Measurements from ENCODE around the gene C19orf12.

Gene C19orf12

GRCh38 chr19:29714953-29715700, at the start of gene C19orf12:
TSS of gene C19orf12 (minus strand) at chr19:29715261. CDS start at chr19:29708413, 6,848 bp downstream.
- peak within 1 kb of the TSS; percentile 94 for H3K4me3 Mint-ChIP-seq

GRCh38 chr19:29764361-29764760, 49.3 kb upstream of the C19orf12 start:
- H3K27me3 Mint-ChIP-seq, result no peaks in the 10 kb centered on the region
- H3K36me3 Mint-ChIP-seq, result no peaks in the 10 kb centered on the region
- H3K4me3 Mint-ChIP-seq, result no peak overlapping the region
- H3K27ac Mint-ChIP-seq, result no peak overlapping the region
- peaks cover 1% of the 10 kb centered on the region for H3K4me1 Mint-ChIP-seq (ENCODE audit: low read depth)
- no peaks in the 10 kb centered on the region for H3K9me3 Mint-ChIP-seq (ENCODE audit: low read depth)

More at GRCh38 chr19:29714953-29715700, at the start of gene C19orf12:
- H3K9me3 Mint-ChIP-seq (ENCODE audit: low read depth), result no peaks in the 10 kb centered on the region
- H3K36me3 Mint-ChIP-seq, result peaks cover 2% of the 10 kb centered on the region
- no peaks in the 10 kb centered on the region for H3K27me3 Mint-ChIP-seq
- H3K4me1 Mint-ChIP-seq (ENCODE audit: low read depth), result peaks cover 59% of the 10 kb centered on the region
- H3K27ac Mint-ChIP-seq, result peak within 1 kb of the TSS; percentile 97

GRCh38 chr19:29763196-29763595, 48.1 kb upstream of the C19orf12 start:
- Mint-ChIP-seq H3K4me1 (ENCODE audit: low read depth) (peaks cover 1% of the 10 kb centered on the region), H3K36me3 (no peaks in the 10 kb centered on the region), H3K27ac (no peak overlapping the region), H3K27me3 (no peaks in the 10 kb centered on the region), H3K4me3 (no peak overlapping the region), H3K9me3 (ENCODE audit: low read depth) (no peaks in the 10 kb centered on the region)

GRCh38 chr19:29761575-29762232, 46.6 kb upstream of the C19orf12 start:
- Mint-ChIP-seq H3K36me3 (no peaks in the 10 kb centered on the region), H3K27me3 (no peaks in the 10 kb centered on the region), H3K4me1 (ENCODE audit: low read depth) (peaks cover 1% of the 10 kb centered on the region), H3K4me3 (no peak overlapping the region), H3K9me3 (ENCODE audit: low read depth) (no peaks in the 10 kb centered on the region), H3K27ac (no peak overlapping the region)

GRCh38 chr19:29760752-29761502, 45.9 kb upstream of the C19orf12 start:
- H3K9me3 Mint-ChIP-seq (ENCODE audit: low read depth), result no peaks in the 10 kb centered on the region
- H3K27me3 Mint-ChIP-seq, result no peaks in the 10 kb centered on the region
- no peaks in the 10 kb centered on the region for H3K36me3 Mint-ChIP-seq
- no peak overlapping the region for H3K27ac Mint-ChIP-seq
- no peak overlapping the region for H3K4me3 Mint-ChIP-seq
- peaks cover 1% of the 10 kb centered on the region for H3K4me1 Mint-ChIP-seq (ENCODE audit: low read depth)

- Mint-ChIP-seq H3K36me3 (no peaks in the 10 kb centered on the region), H3K4me3 (no peak overlapping the region), H3K27me3 (no peaks in the 10 kb centered on the region), H3K27ac (no peak overlapping the region), H3K9me3 (ENCODE audit: low read depth) (no peaks in the 10 kb centered on the region), H3K4me1 (ENCODE audit: low read depth) (peaks cover 1% of the 10 kb centered on the region)
Observed at GRCh38 chr19:29759359-29759758, 44.3 kb upstream of the C19orf12 start.

GRCh38 chr19:29758863-29759262, 43.8 kb upstream of the C19orf12 start:
- H3K36me3 Mint-ChIP-seq, result no peaks in the 10 kb centered on the region
- H3K9me3 Mint-ChIP-seq (ENCODE audit: low read depth), result no peaks in the 10 kb centered on the region
- H3K4me1 Mint-ChIP-seq (ENCODE audit: low read depth), result peaks cover 1% of the 10 kb centered on the region
- no peak overlapping the region for H3K4me3 Mint-ChIP-seq
- H3K27ac Mint-ChIP-seq, result no peak overlapping the region
- no peaks in the 10 kb centered on the region for H3K27me3 Mint-ChIP-seq

- H3K27ac Mint-ChIP-seq, result no peak overlapping the region
- H3K36me3 Mint-ChIP-seq, result no peaks in the 10 kb centered on the region
- H3K4me1 Mint-ChIP-seq (ENCODE audit: low read depth), result peaks cover 1% of the 10 kb centered on the region
- H3K9me3 Mint-ChIP-seq (ENCODE audit: low read depth), result no peaks in the 10 kb centered on the region
- H3K4me3 Mint-ChIP-seq, result no peak overlapping the region
- H3K27me3 Mint-ChIP-seq, result no peaks in the 10 kb centered on the region
Observed at GRCh38 chr19:29757551-29757950, 42.5 kb upstream of the C19orf12 start.

GRCh38 chr19:29753934-29754305, 38.9 kb upstream of the C19orf12 start:
- Mint-ChIP-seq H3K9me3 (ENCODE audit: low read depth) (no peaks in the 10 kb centered on the region), H3K27ac (no peak overlapping the region), H3K4me3 (no peak overlapping the region), H3K4me1 (ENCODE audit: low read depth) (no peaks in the 10 kb centered on the region), H3K36me3 (no peaks in the 10 kb centered on the region), H3K27me3 (no peaks in the 10 kb centered on the region)

GRCh38 chr19:29753190-29753933, 38.3 kb upstream of the C19orf12 start:
- Mint-ChIP-seq H3K27me3 (no peaks in the 10 kb centered on the region), H3K36me3 (no peaks in the 10 kb centered on the region), H3K27ac (no peak overlapping the region), H3K4me3 (no peak overlapping the region), H3K4me1 (ENCODE audit: low read depth) (no peaks in the 10 kb centered on the region), H3K9me3 (ENCODE audit: low read depth) (no peaks in the 10 kb centered on the region)

- no peak overlapping the region for H3K4me3 Mint-ChIP-seq
- H3K9me3 Mint-ChIP-seq (ENCODE audit: low read depth), result no peaks in the 10 kb centered on the region
- no peak overlapping the region for H3K27ac Mint-ChIP-seq
- no peaks in the 10 kb centered on the region for H3K4me1 Mint-ChIP-seq (ENCODE audit: low read depth)
- no peaks in the 10 kb centered on the region for H3K36me3 Mint-ChIP-seq
- no peaks in the 10 kb centered on the region for H3K27me3 Mint-ChIP-seq
Observed at GRCh38 chr19:29752450-29753025, 37.5 kb upstream of the C19orf12 start.

GRCh38 chr19:29751932-29752331, 36.9 kb upstream of the C19orf12 start:
- Mint-ChIP-seq H3K36me3 (no peaks in the 10 kb centered on the region), H3K27ac (no peak overlapping the region), H3K4me1 (ENCODE audit: low read depth) (no peaks in the 10 kb centered on the region), H3K4me3 (no peak overlapping the region), H3K27me3 (no peaks in the 10 kb centered on the region), H3K9me3 (ENCODE audit: low read depth) (no peaks in the 10 kb centered on the region)

- H3K4me3 Mint-ChIP-seq, result no peak overlapping the region
- H3K27me3 Mint-ChIP-seq, result no peaks in the 10 kb centered on the region
- H3K36me3 Mint-ChIP-seq, result no peaks in the 10 kb centered on the region
- no peaks in the 10 kb centered on the region for H3K4me1 Mint-ChIP-seq (ENCODE audit: low read depth)
- no peak overlapping the region for H3K27ac Mint-ChIP-seq
- no peaks in the 10 kb centered on the region for H3K9me3 Mint-ChIP-seq (ENCODE audit: low read depth)
Observed at GRCh38 chr19:29750001-29750400, 34.9 kb upstream of the C19orf12 start.

GRCh38 chr19:29748996-29749849, 34.2 kb upstream of the C19orf12 start:
- Mint-ChIP-seq H3K9me3 (ENCODE audit: low read depth) (no peaks in the 10 kb centered on the region), H3K27ac (no peak overlapping the region), H3K4me1 (ENCODE audit: low read depth) (no peaks in the 10 kb centered on the region), H3K36me3 (no peaks in the 10 kb centered on the region), H3K4me3 (no peak overlapping the region), H3K27me3 (no peaks in the 10 kb centered on the region)
